Mesendoderm (in vitro differentiated cells): ENCODE results near the gene DPH3.

Experiments
- DNase-seq: peaks from one replicate; pipeline ENCODE4 v3.0.0; 2013
- H2AK5ac ChIP-seq: 2 replicates; pipeline ENCODE4 v1.6.1; 2013; ENCODE audit warnings: low read length, inconsistent platforms
- H2BK120ac ChIP-seq: 2 replicates; pipeline ENCODE4 v1.6.1; 2013; ENCODE audit warnings: low read depth, mild to moderate bottlenecking, low read length, moderate library complexity, mixed read lengths
- H2BK15ac ChIP-seq: replicated peaks from 2 replicates; pipeline ENCODE4 v1.6.1; 2013; ENCODE audit warnings: low read depth, mild to moderate bottlenecking, moderate library complexity
- H2BK5ac ChIP-seq: 2 replicates; pipeline ENCODE4 v1.6.1; 2013; ENCODE audit warnings: low read length, inconsistent platforms
- H3K18ac ChIP-seq: 2 replicates; pipeline ENCODE4 v1.6.1; 2013; ENCODE audit warnings: mild to moderate bottlenecking, low read length, mixed read lengths
- H3K23ac ChIP-seq: one replicate; pipeline ENCODE4 v1.6.1; 2013; ENCODE audit warnings: low read length
- H3K27ac ChIP-seq: 2 replicates; pipeline ENCODE4 v1.5.1; 2013; ENCODE audit warnings: low read depth, mild to moderate bottlenecking, inconsistent platforms, low read length, moderate library complexity
- H3K27me3 ChIP-seq: 2 replicates; pipeline ENCODE4 v1.6.1; 2013; ENCODE audit warnings: low read length, control low read depth, mild to moderate bottlenecking, inconsistent platforms; ENCODE audit not compliant: insufficient read depth, poor library complexity
- H3K36me3 ChIP-seq: 2 replicates; pipeline ENCODE4 v1.6.1; 2013; ENCODE audit warnings: low read length, inconsistent platforms; ENCODE audit not compliant: control insufficient read depth, insufficient read depth
- H3K4ac ChIP-seq: one replicate; pipeline ENCODE4 v1.6.1; 2013; ENCODE audit warnings: low read depth, mild to moderate bottlenecking, low read length, moderate library complexity
- H3K4me1 ChIP-seq: 2 replicates; pipeline ENCODE4 v1.6.1; 2013; ENCODE audit warnings: low read depth, low read length, inconsistent platforms; ENCODE audit not compliant: control insufficient read depth
- H3K4me2 ChIP-seq: 2 replicates; pipeline ENCODE4 v1.6.1; 2013; ENCODE audit warnings: low read length
- H3K4me3 ChIP-seq: 2 replicates; pipeline ENCODE4 v1.5.1; 2013; ENCODE audit warnings: mild to moderate bottlenecking, low read length
- H3K56ac ChIP-seq: one replicate; pipeline ENCODE4 v1.6.1; 2013; ENCODE audit warnings: low read length
- H3K79me1 ChIP-seq: 2 replicates; pipeline ENCODE4 v1.6.1; 2013; ENCODE audit warnings: low read length, inconsistent platforms
- H3K79me2 ChIP-seq: 2 replicates; pipeline ENCODE4 v1.6.1; 2013; ENCODE audit warnings: mild to moderate bottlenecking, low read length; ENCODE audit not compliant: control insufficient read depth, insufficient read depth
- H3K9ac ChIP-seq: 2 replicates; pipeline ENCODE4 v1.6.1; 2013; ENCODE audit warnings: low read length, inconsistent platforms
- H4K5ac ChIP-seq: one replicate; pipeline ENCODE4 v1.6.1; 2013; ENCODE audit warnings: low read length
- H4K8ac ChIP-seq: one replicate; pipeline ENCODE4 v1.6.1; 2013; ENCODE audit warnings: low read depth, mild to moderate bottlenecking, control low read depth, low read length, moderate library complexity
- WGBS: extraction: QIAGEN DNeasy Blood & Tissue Kit; methylation state at CpG from one replicate; pipeline ENCODE4 v1.1.7; 2013; ENCODE audit warnings: low lambda C conversion rate, missing lambda C conversion rate; ENCODE audit not compliant: insufficient coverage; ENCODE audit errors: extremely low coverage; 5-methylcytosine and 5-hydroxymethylcytosine counted together

DPH3 gene

DNA sequence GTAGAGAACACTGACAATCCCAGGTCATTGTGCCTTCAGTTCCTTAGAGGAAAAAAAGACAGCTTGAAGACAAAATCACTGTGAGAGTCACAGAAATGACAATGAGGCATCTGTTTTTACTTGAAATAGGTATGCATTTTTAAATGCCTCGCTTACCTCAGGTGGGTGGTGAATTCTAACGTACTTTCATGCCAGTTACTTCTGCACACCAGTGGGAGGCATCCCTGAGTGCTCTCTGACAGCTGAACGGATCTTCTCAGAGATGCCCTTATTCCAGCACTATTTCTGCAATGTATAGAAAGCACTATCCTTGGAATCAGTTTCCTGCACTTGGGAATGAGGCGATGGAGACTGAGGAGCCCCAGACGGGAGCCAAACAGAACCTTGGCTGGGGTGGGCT is 16.2 kb downstream of the DPH3 start:
- Histone ChIP-seq H3K27me3 (no peaks in the 10 kb centered on the region), H4K5ac (no peak overlapping the region), H3K36me3 (no peaks in the 10 kb centered on the region), H3K23ac (no peak overlapping the region), H3K9ac (no peak overlapping the region), H3K18ac (no peak overlapping the region), H3K79me2 (no peaks in the 10 kb centered on the region), H3K4me2 (no peak overlapping the region), H2BK120ac (no peak overlapping the region), H4K8ac (no peak overlapping the region), H2BK5ac (no peak overlapping the region), H3K56ac (no peak overlapping the region), H3K27ac (no peak overlapping the region), H3K79me1 (no peaks in the 10 kb centered on the region), H3K4me3 (no peak overlapping the region), H2BK15ac (no peak overlapping the region), H3K4me1 (no peaks in the 10 kb centered on the region), H3K4ac (no peak overlapping the region), H2AK5ac (no peak overlapping the region)
- no CpG with 5 or more reads among the region's 5 CpGs for WGBS
- no peak for DNase-seq

GRCh38 chr3:16247282-16248061 is 17.3 kb downstream of the DPH3 start:
- Histone ChIP-seq H3K4me2 (no peak overlapping the region), H3K23ac (no peak overlapping the region), H3K4ac (no peak overlapping the region), H2AK5ac (no peak overlapping the region), H4K5ac (no peak overlapping the region), H3K36me3 (no peaks in the 10 kb centered on the region), H3K27ac (no peak overlapping the region), H3K9ac (no peak overlapping the region), H4K8ac (no peak overlapping the region), H3K4me3 (no peak overlapping the region), H3K18ac (no peak overlapping the region), H3K27me3 (no peaks in the 10 kb centered on the region), H3K56ac (no peak overlapping the region), H2BK15ac (no peak overlapping the region), H3K79me1 (no peaks in the 10 kb centered on the region), H3K4me1 (no peaks in the 10 kb centered on the region), H2BK5ac (no peak overlapping the region), H3K79me2 (no peaks in the 10 kb centered on the region), H2BK120ac (no peak overlapping the region)
- no CpG with 5 or more reads among the region's 17 CpGs for WGBS
- DNase-seq, result peak; percentile 78

- Histone ChIP-seq H3K36me3 (no peaks in the 10 kb centered on the region), H3K18ac (no peak overlapping the region), H3K4me3 (no peak overlapping the region), H3K27me3 (no peaks in the 10 kb centered on the region), H3K9ac (no peak overlapping the region), H2BK5ac (no peak overlapping the region), H2BK15ac (no peak overlapping the region), H3K23ac (no peak overlapping the region), H3K4ac (no peak overlapping the region), H3K56ac (no peak overlapping the region), H3K79me2 (no peaks in the 10 kb centered on the region), H3K27ac (no peak overlapping the region), H4K5ac (no peak overlapping the region), H2AK5ac (no peak overlapping the region), H3K4me2 (no peak overlapping the region), H3K4me1 (no peaks in the 10 kb centered on the region), H2BK120ac (no peak overlapping the region), H3K79me1 (no peaks in the 10 kb centered on the region), H4K8ac (no peak overlapping the region)
- no CpG with 5 or more reads among the region's 3 CpGs for WGBS
- no peak for DNase-seq
Measured at GRCh38 chr3:16245609-16246008, 19.1 kb downstream of the DPH3 start.

GRCh38 chr3:16243706-16244490 is 20.8 kb downstream of the DPH3 start:
- no peak overlapping the region for H3K27ac ChIP-seq
- H3K56ac ChIP-seq, result no peak overlapping the region
- no peak overlapping the region for H3K4ac ChIP-seq
- no peak overlapping the region for H2AK5ac ChIP-seq
- WGBS, result no CpG with 5 or more reads among the region's 9 CpGs
- no peak overlapping the region for H2BK120ac ChIP-seq
- H3K23ac ChIP-seq, result no peak overlapping the region
- no peaks in the 10 kb centered on the region for H3K27me3 ChIP-seq
- no peak overlapping the region for H4K8ac ChIP-seq
- H3K79me1 ChIP-seq, result no peaks in the 10 kb centered on the region
- H2BK15ac ChIP-seq, result no peak overlapping the region
- no peaks in the 10 kb centered on the region for H3K36me3 ChIP-seq
- H3K9ac ChIP-seq, result no peak overlapping the region
- peak; percentile 50 for DNase-seq
- no peak overlapping the region for H4K5ac ChIP-seq
- no peaks in the 10 kb centered on the region for H3K4me1 ChIP-seq
- H3K18ac ChIP-seq, result no peak overlapping the region
- H3K4me2 ChIP-seq, result no peak overlapping the region
- H2BK5ac ChIP-seq, result no peak overlapping the region
- no peak overlapping the region for H3K4me3 ChIP-seq
- H3K79me2 ChIP-seq, result no peaks in the 10 kb centered on the region

- Histone ChIP-seq H2BK120ac (no peak overlapping the region), H3K4me1 (no peaks in the 10 kb centered on the region), H4K8ac (no peak overlapping the region), H3K18ac (no peak overlapping the region), H2AK5ac (no peak overlapping the region), H3K36me3 (no peaks in the 10 kb centered on the region), H3K56ac (no peak overlapping the region), H3K9ac (no peak overlapping the region), H3K27ac (no peak overlapping the region), H3K4me2 (no peak overlapping the region), H3K79me1 (no peaks in the 10 kb centered on the region), H3K4ac (no peak overlapping the region), H4K5ac (no peak overlapping the region), H2BK5ac (no peak overlapping the region), H2BK15ac (no peak overlapping the region), H3K23ac (no peak overlapping the region), H3K4me3 (no peak overlapping the region), H3K79me2 (no peaks in the 10 kb centered on the region), H3K27me3 (no peaks in the 10 kb centered on the region)
- DNase-seq, result no peak
- no CpG with 5 or more reads among the region's 5 CpGs for WGBS
Measured at GRCh38 chr3:16242177-16242576, 22.6 kb downstream of the DPH3 start.
